HTERT RPE-1 (cell line): ENCODE measurements around the gene HEXD.
"Not testable (repeated sequence)": the region's sequence is repeated elsewhere in the genome, so short reads cannot be mapped to it uniquely, and the experiment has no call there.

Experiments
- in situ Hi-C: fragments of 300-500 bp; cut with MboI; formaldehyde crosslinking; loops from 4 replicates; pipeline ENCODE4 v1.14.3; 2020; ENCODE audit warnings: low sequenced_read_pairs

HEXD gene

GRCh38 chr17:82439829-82440365 lies 21.8 kb downstream of the HEXD start:
- in situ Hi-C loops = no loop called here

- in situ Hi-C loops = no loop called here
Measured at GRCh38 chr17:82440469-82440981, 22.4 kb downstream of the HEXD start.

GRCh38 chr17:82440991-82441627 lies 23.0 kb downstream of the HEXD start:
- in situ Hi-C loops = no loop called here

- in situ Hi-C loops = no loop called here
Measured at GRCh38 chr17:82441691-82442487, 23.7 kb downstream of the HEXD start.

GRCh38 chr17:82442643-82443464 lies 24.7 kb downstream of the HEXD start:
- in situ Hi-C loops = no loop called here

- in situ Hi-C loops = no loop called here
Measured at GRCh38 chr17:82443465-82444283, 25.5 kb downstream of the HEXD start.

GRCh38 chr17:82444284-82444893 lies 26.2 kb downstream of the HEXD start:
- in situ Hi-C loops = no loop called here

- in situ Hi-C loops = no loop called here
Measured at GRCh38 chr17:82444941-82445521, 26.9 kb downstream of the HEXD start.

GRCh38 chr17:82445542-82445941 lies 27.4 kb downstream of the HEXD start:
- in situ Hi-C loops = no loop called here

GRCh38 chr17:82446124-82446523 lies 28.0 kb downstream of the HEXD start:
- in situ Hi-C loops = no loop called here

GRCh38 chr17:82446649-82447048 lies 28.5 kb downstream of the HEXD start:
- in situ Hi-C loops = no loop called here

GRCh38 chr17:82447876-82448275 lies 29.7 kb downstream of the HEXD start:
- in situ Hi-C loops = no loop called here

GRCh38 chr17:82449131-82449882 lies 31.2 kb downstream of the HEXD start:
- in situ Hi-C loops = no loop called here

- in situ Hi-C loops = no loop called here
Measured at GRCh38 chr17:82449883-82450356, 31.8 kb downstream of the HEXD start.

- in situ Hi-C loops = no loop called here
Measured at GRCh38 chr17:82450357-82451106, 32.4 kb downstream of the HEXD start, which contains the start of gene CYBC1. TSS of gene CYBC1 (minus strand) at chr17:82450752. CDS start at chr17:82449254, 1,498 bp downstream.

- in situ Hi-C loops = no loop called here
Measured at GRCh38 chr17:82452162-82452561, 34.0 kb downstream of the HEXD start.

GRCh38 chr17:82453151-82453550 lies 35.0 kb downstream of the HEXD start:
- in situ Hi-C loops = not testable (repeated sequence)

- in situ Hi-C loops = not testable (repeated sequence)
Measured at GRCh38 chr17:82453706-82454105, 35.6 kb downstream of the HEXD start.
